IMR-90 (cell line): ENCODE data around the gene ZBTB25. TPM values are rescaled to one million over a fixed set of nuclear protein-coding genes. Genes with fewer than 3 reads are reported as not detected.

Source experiments
- ATAC-seq: fragments of 200-7000 bp; cut with Tn5 transposase; 2 replicates; pipeline ENCODE4 v1.9.1; 2020; ENCODE audit warnings: low read depth, mild to moderate bottlenecking, moderate library complexity
- BruUV-seq: library from RNA; stranded (reverse); fragments of 400-500 nt; replicated peaks from 2 replicates; lab custom pipeline; 2021; lab: Mats Ljungman, UMichigan
- CTCF ChIA-PET: fragments of 300-600 bp; formaldehyde crosslinking; extraction: SDS; loops from one replicate; lab custom pipeline; 2021; ENCODE audit warnings: antibody characterized with exemption; lab: Yijun Ruan, JAX
- POLR2A ChIA-PET: fragments of 300-600 bp; sonication (Branson Sonifier 250); formaldehyde crosslinking; loops from one replicate; lab custom pipeline; 2022; ENCODE audit warnings: antibody characterized with exemption; ENCODE audit not compliant: unreplicated experiment; lab: Charles Lee
- DNase-seq: peaks from one replicate; pipeline ENCODE4 v3.0.0; 2013
- H2AFZ ChIP-seq: replicated peaks from 2 replicates; pipeline ENCODE3; 2013; ENCODE audit warnings: low read length, mild to moderate bottlenecking; ENCODE audit not compliant: poor library complexity
- H2AK5ac ChIP-seq: 2 replicates; pipeline ENCODE4 v1.6.1; 2013; ENCODE audit warnings: low read depth, low read length, inconsistent platforms
- H2AK9ac ChIP-seq: replicated peaks from 2 replicates; pipeline ENCODE3; 2013; ENCODE audit warnings: mild to moderate bottlenecking, low read depth, low read length, moderate library complexity; ENCODE audit not compliant: poor library complexity
- H2BK120ac ChIP-seq: 2 replicates; pipeline ENCODE4 v1.6.1; 2013; ENCODE audit warnings: low read depth, low read length, inconsistent platforms
- H2BK15ac ChIP-seq: 3 replicates; pipeline ENCODE4 v1.6.1; 2013; ENCODE audit warnings: low read depth, low read length, inconsistent platforms
- H2BK20ac ChIP-seq: 2 replicates; pipeline ENCODE4 v1.6.1; 2013; ENCODE audit warnings: low read depth, mild to moderate bottlenecking, inconsistent platforms, low read length, moderate library complexity
- H2BK5ac ChIP-seq: 2 replicates; pipeline ENCODE4 v1.6.1; 2013; ENCODE audit warnings: mild to moderate bottlenecking, low read depth, low read length, inconsistent platforms; ENCODE audit not compliant: poor library complexity, severe bottlenecking
- H3K14ac ChIP-seq: replicated peaks from 2 replicates; pipeline ENCODE4 v1.6.1; 2013; ENCODE audit warnings: low read depth, low read length, inconsistent platforms
- H3K18ac ChIP-seq: 2 replicates; pipeline ENCODE4 v1.6.1; 2013; ENCODE audit warnings: low read depth, low read length, control low read depth
- H3K23ac ChIP-seq: 2 replicates; pipeline ENCODE4 v1.6.1; 2013; ENCODE audit warnings: low read depth, low read length, inconsistent platforms
- H3K27ac ChIP-seq: 2 replicates; pipeline ENCODE4 v1.5.1; 2013; ENCODE audit warnings: mild to moderate bottlenecking, control low read depth, low read length; ENCODE audit not compliant: insufficient read depth
- H3K27me3 ChIP-seq: 2 replicates; pipeline ENCODE4 v1.6.1; 2013; ENCODE audit warnings: low read length; ENCODE audit not compliant: control insufficient read depth, insufficient read depth
- H3K36me3 ChIP-seq: 2 replicates; pipeline ENCODE4 v1.6.1; 2013; ENCODE audit warnings: low read length, mixed read lengths; ENCODE audit not compliant: control insufficient read depth, insufficient read depth
- H3K4ac ChIP-seq: 2 replicates; pipeline ENCODE4 v1.6.1; 2013; ENCODE audit warnings: low read depth, low read length, inconsistent platforms
- H3K4me1 ChIP-seq: 2 replicates; pipeline ENCODE4 v1.6.1; 2013; ENCODE audit warnings: low read length, mixed read lengths; ENCODE audit not compliant: control insufficient read depth, insufficient read depth
- H3K4me2 ChIP-seq: 2 replicates; pipeline ENCODE4 v1.6.1; 2013; ENCODE audit warnings: low read depth, mild to moderate bottlenecking, control low read depth, low read length, moderate library complexity
- H3K4me3 ChIP-seq: 2 replicates; pipeline ENCODE4 v1.5.1; 2013; ENCODE audit warnings: low read depth, mild to moderate bottlenecking, control low read depth, low read length, moderate library complexity; ENCODE audit not compliant: insufficient read depth
- H3K56ac ChIP-seq: 2 replicates; pipeline ENCODE4 v1.6.1; 2013; ENCODE audit warnings: low read length, inconsistent platforms; ENCODE audit not compliant: insufficient read depth; ENCODE audit errors: extremely low read depth
- H3K79me1 ChIP-seq, 2 experiments: 2 replicates each; pipeline ENCODE4 v1.6.1; 2013; ENCODE audit warnings: low read length in 2 of 2, inconsistent platforms in 1 of 2, low read depth in 1 of 2
- H3K9ac ChIP-seq: 2 replicates; pipeline ENCODE4 v1.6.1; 2013; ENCODE audit warnings: low read depth, low read length, control low read depth
- H3K9me1 ChIP-seq: 2 replicates; pipeline ENCODE4 v1.6.1; 2013; ENCODE audit warnings: low read length, inconsistent platforms; ENCODE audit not compliant: insufficient read depth
- H3K9me3 ChIP-seq: 2 replicates; pipeline ENCODE4 v1.6.1; 2013; ENCODE audit warnings: low read length; ENCODE audit not compliant: control insufficient read depth, insufficient read depth
- H4K20me1 ChIP-seq: 2 replicates; pipeline ENCODE4 v1.6.1; 2013; ENCODE audit warnings: low read length, inconsistent platforms; ENCODE audit not compliant: insufficient read depth
- H4K5ac ChIP-seq: 2 replicates; pipeline ENCODE4 v1.6.1; 2013; ENCODE audit warnings: mild to moderate bottlenecking, low read depth, low read length, control low read depth
- H4K8ac ChIP-seq, 2 experiments: 2 replicates each; pipeline ENCODE4 v1.6.1; 2013; ENCODE audit warnings: low read depth in 2 of 2, low read length in 2 of 2, control low read depth in 1 of 2, inconsistent platforms in 1 of 2
- H4K91ac ChIP-seq: 2 replicates; pipeline ENCODE4 v1.6.1; 2013; ENCODE audit warnings: low read depth, low read length, inconsistent platforms; ENCODE audit not compliant: insufficient read depth
- BHLHE40 ChIP-seq: fragments of 150-350 bp; IDR thresholded peaks from 2 replicates; pipeline ENCODE4 v1.6.1; 2016; ENCODE audit warnings: mild to moderate bottlenecking, low read depth, low read length
- CEBPB ChIP-seq: IDR thresholded peaks from 2 replicates; pipeline ENCODE4 v1.6.1; 2012; ENCODE audit warnings: low read depth, low read length, improper control_type of control experiment
- CHD1 ChIP-seq: IDR thresholded peaks from 2 replicates; pipeline ENCODE4 v1.6.1; 2012; ENCODE audit warnings: low read depth, low read length, improper control_type of control experiment
- CTCF ChIP-seq: conservative IDR thresholded peaks from 2 replicates; pipeline ENCODE4 v1.5.1; 2012; ENCODE audit warnings: mild to moderate bottlenecking, low read depth, low read length, improper control_type of control experiment
- FOS ChIP-seq: fragments of 150-350 bp; IDR thresholded peaks from 2 replicates; pipeline ENCODE4 v1.6.1; 2016; ENCODE audit warnings: low read depth, low read length
- MAFK ChIP-seq: IDR thresholded peaks from 2 replicates; pipeline ENCODE4 v1.6.1; 2012; ENCODE audit warnings: low read depth, low read length, improper control_type of control experiment
- MAZ ChIP-seq: IDR thresholded peaks from 2 replicates; pipeline ENCODE4 v1.6.1; 2012; ENCODE audit warnings: low read depth, mild to moderate bottlenecking, low read length, improper control_type of control experiment, moderate library complexity, borderline replicate concordance
- MXI1 ChIP-seq: IDR thresholded peaks from 2 replicates; pipeline ENCODE4 v1.6.1; 2012; ENCODE audit warnings: low read depth, mild to moderate bottlenecking, low read length, moderate library complexity, borderline replicate concordance
- NFE2L2 ChIP-seq: fragments of 150-350 bp; IDR thresholded peaks from 2 replicates; pipeline ENCODE4 v1.6.1; 2016; ENCODE audit warnings: low read depth, mild to moderate bottlenecking, low read length
- POLR2A ChIP-seq: IDR thresholded peaks from 2 replicates; pipeline ENCODE4 v1.6.1; 2012; ENCODE audit warnings: mild to moderate bottlenecking, low read depth, low read length
- RAD21 ChIP-seq: IDR thresholded peaks from 2 replicates; pipeline ENCODE4 v1.6.1; 2012; ENCODE audit warnings: low read length, improper control_type of control experiment
- RCOR1 ChIP-seq: IDR thresholded peaks from 2 replicates; pipeline ENCODE4 v1.6.1; 2012; ENCODE audit warnings: mild to moderate bottlenecking, low read length, improper control_type of control experiment; ENCODE audit not compliant: insufficient replicate concordance
- RFX5 ChIP-seq: IDR thresholded peaks from 2 replicates; pipeline ENCODE4 v1.8.0; 2012; ENCODE audit warnings: low read depth, mild to moderate bottlenecking, low read length, moderate library complexity
- SMC3 ChIP-seq: fragments of 150-350 bp; IDR thresholded peaks from 2 replicates; pipeline ENCODE4 v1.6.1; 2016; ENCODE audit warnings: low read depth, mild to moderate bottlenecking, antibody characterized with exemption, low read length, moderate library complexity
- WGBS, 2 experiments: methylation state at CpG; one replicate each; pipeline versions ENCODE4 v1.1.5 to v1.1.7; 2013; ENCODE audit warnings: missing lambda C conversion rate in 2 of 2; ENCODE audit not compliant: insufficient read length in 1 of 2; ENCODE audit errors: extremely low coverage in 2 of 2; 5-methylcytosine and 5-hydroxymethylcytosine counted together
- dilution Hi-C: fragments of 300-500 bp; cut with HindIII; formaldehyde crosslinking; loops from one replicate; pipeline ENCODE4 v1.14.3; 2018; ENCODE audit warnings: low sequenced_read_pairs; ENCODE audit not compliant: unreplicated experiment
- in situ Hi-C: fragments of 300-500 bp; cut with MboI; formaldehyde crosslinking; loops from 3 replicates; pipeline ENCODE4 v1.14.3; 2019; ENCODE audit warnings: low sequenced_read_pairs, inconsistent platforms, mixed read lengths
- intact Hi-C: fragments of 100-400 bp; cut with micrococcal nuclease; formaldehyde crosslinking; loops from 2 replicates; pipeline ENCODE4 v1.10.0; 2022
- polyA plus RNA-seq, 3 experiments: library from polyadenylated mRNA; depleted of rRNA; stranded (reverse); fragments of >200 nt; gene quantifications; 2 replicates each; pipeline ENCODE4 v1.2.3, GENCODE V29; 2012; ENCODE audit warnings: low replicate concordance in 1 of 3
- total RNA-seq: library from RNA; depleted of rRNA; stranded (reverse); fragments of >200 nt; gene quantifications from 2 replicates; pipeline ENCODE4 v1.2.3, GENCODE V29; 2012
- TF ChIP-seq, protein P1 (sequence below): fragments of 150-350 bp; IDR thresholded peaks from 2 replicates; pipeline ENCODE4 v1.6.1; 2017; ENCODE audit warnings: mild to moderate bottlenecking, antibody characterized with exemption, low read length, low read depth
- TF ChIP-seq, protein P2 (sequence below): fragments of 150-350 bp; IDR thresholded peaks from 2 replicates; pipeline ENCODE4 v1.6.1; 2016; ENCODE audit warnings: low read depth, mild to moderate bottlenecking, low read length, moderate library complexity, borderline replicate concordance

Gene ZBTB25
- total and polyA plus RNA-seq, 2 of the 4 experiments (the other 2 are of a cell fraction): 4.4 to 6.6 TPM

DNA sequence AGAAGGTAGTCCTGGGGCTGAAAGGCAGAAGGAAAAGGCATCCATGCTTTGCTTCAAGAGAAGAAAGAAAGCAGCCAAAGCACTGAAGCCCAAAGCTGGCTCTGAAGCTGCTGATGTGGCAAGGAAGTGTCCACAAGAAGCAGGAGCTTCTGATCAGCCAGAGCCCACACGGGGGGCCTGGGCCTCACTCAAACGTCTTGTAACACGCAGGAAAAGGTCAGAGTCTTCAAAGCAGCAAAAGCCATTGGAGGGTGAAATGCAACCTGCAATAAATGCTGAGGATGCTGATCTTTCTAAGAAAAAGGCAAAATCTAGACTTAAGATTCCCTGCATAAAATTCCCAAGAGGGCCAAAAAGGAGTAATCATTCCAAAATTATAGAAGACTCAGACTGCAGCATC is 35.2 kb downstream of the ZBTB25 start:
- intact Hi-C loops: no loop called here
- H3K4me1 ChIP-seq: no peaks in the 10 kb centered on the region; the same call in 1 of the 2 replicates
- no peak overlapping the region for H3K4me2 ChIP-seq
- DNase-seq (no peak), ATAC-seq (no peak)
- no peaks in the 10 kb centered on the region for H3K9me1 ChIP-seq
- no peak overlapping the region for H3K56ac ChIP-seq
- H3K9ac ChIP-seq: no peak overlapping the region
- H3K9me3 ChIP-seq: no peaks in the 10 kb centered on the region
- H4K5ac ChIP-seq: no peak overlapping the region
- ChIA-PET POLR2A (interaction anchor here (0.5 kb wide), 1 partner anchor 14 kb away, joined by 3 read pairs; no protein-coding TSS in a partner anchor), CTCF (interaction anchor here (1.7 kb wide), 1 partner anchor 10 kb away, joined by 7 read pairs; no protein-coding TSS in a partner anchor)
- H4K91ac ChIP-seq: no peak overlapping the region
- TF ChIP-seq SMC3 (no peak), FOS (no peak), RCOR1 (no peak), MAFK (no peak), NFE2L2 (no peak), RFX5 (no peak), RAD21 (no peak), CHD1 (no peak), POLR2A (no peak), BHLHE40 (no peak), MAZ (no peak), MXI1 (no peak), CEBPB (no peak), CTCF (no peak)
- TF ChIP-seq, protein P1, sequence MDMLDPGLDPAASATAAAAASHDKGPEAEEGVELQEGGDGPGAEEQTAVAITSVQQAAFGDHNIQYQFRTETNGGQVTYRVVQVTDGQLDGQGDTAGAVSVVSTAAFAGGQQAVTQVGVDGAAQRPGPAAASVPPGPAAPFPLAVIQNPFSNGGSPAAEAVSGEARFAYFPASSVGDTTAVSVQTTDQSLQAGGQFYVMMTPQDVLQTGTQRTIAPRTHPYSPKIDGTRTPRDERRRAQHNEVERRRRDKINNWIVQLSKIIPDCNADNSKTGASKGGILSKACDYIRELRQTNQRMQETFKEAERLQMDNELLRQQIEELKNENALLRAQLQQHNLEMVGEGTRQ: no peak
- TF ChIP-seq, protein P2, sequence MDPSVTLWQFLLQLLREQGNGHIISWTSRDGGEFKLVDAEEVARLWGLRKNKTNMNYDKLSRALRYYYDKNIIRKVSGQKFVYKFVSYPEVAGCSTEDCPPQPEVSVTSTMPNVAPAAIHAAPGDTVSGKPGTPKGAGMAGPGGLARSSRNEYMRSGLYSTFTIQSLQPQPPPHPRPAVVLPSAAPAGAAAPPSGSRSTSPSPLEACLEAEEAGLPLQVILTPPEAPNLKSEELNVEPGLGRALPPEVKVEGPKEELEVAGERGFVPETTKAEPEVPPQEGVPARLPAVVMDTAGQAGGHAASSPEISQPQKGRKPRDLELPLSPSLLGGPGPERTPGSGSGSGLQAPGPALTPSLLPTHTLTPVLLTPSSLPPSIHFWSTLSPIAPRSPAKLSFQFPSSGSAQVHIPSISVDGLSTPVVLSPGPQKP: no peak
- no peak overlapping the region for H2BK15ac ChIP-seq
- H2AK5ac ChIP-seq: no peak overlapping the region
- H2AK9ac ChIP-seq: no peak overlapping the region
- dilution Hi-C loops: no loop called here
- no peak overlapping the region for H3K27ac ChIP-seq
- no peak overlapping the region for H3K14ac ChIP-seq
- H2BK120ac ChIP-seq: no peak overlapping the region
- H3K79me1 ChIP-seq: no peaks in the 10 kb centered on the region
- BruUV-seq: no TSS peak
- 32% methylated on average over 3 of the region's 3 CpGs; no CpG with 5 or more reads in 1 of the 2 experiments for WGBS, 2 experiments
- no peak overlapping the region for H3K23ac ChIP-seq
- in situ Hi-C loops: no loop called here
- no peak overlapping the region for H2AFZ ChIP-seq
- no peaks in the 10 kb centered on the region for H4K20me1 ChIP-seq
- no peak overlapping the region for H3K4ac ChIP-seq
- H3K27me3 ChIP-seq: no peaks in the 10 kb centered on the region
- no peak overlapping the region for H3K4me3 ChIP-seq
- H3K36me3 ChIP-seq: no peaks in the 10 kb centered on the region
- H3K18ac ChIP-seq: no peak overlapping the region
- no peak overlapping the region for H4K8ac ChIP-seq
- no peak overlapping the region for H2BK5ac ChIP-seq
- H2BK20ac ChIP-seq: no peak overlapping the region
